ENCODE measurements around the gene APP.

Gene APP

DNA sequence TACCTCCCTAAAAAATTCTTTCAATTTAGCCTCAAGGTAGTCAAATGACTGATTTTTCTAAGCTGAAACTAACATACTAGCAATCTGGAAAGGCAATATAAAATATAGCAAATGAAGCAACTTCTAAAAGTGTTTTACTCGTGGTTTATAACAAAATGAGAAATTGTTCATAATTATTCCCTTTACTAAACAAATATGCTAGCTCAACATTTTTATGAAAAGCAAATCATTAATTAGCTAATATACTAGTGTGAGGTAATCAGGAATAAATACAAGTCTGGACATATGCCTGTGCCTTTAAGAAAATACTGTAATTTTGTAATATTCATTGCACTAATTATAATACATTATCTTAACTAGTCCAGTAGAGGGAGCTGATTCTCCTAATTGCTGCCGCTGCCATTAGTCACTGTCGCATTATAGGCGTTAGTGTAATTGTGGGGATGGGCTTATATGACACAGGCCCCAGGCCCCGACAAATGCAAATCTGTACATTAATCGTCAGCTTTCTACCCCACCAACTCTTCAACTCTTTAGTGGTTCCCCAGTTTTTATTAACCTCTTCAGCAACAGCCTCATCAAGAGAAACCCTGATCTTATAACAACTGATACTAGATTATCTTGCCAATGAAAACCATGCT is 274.9 kb downstream of the APP start:
- peak; percentile 84 for DNase-seq

DNA sequence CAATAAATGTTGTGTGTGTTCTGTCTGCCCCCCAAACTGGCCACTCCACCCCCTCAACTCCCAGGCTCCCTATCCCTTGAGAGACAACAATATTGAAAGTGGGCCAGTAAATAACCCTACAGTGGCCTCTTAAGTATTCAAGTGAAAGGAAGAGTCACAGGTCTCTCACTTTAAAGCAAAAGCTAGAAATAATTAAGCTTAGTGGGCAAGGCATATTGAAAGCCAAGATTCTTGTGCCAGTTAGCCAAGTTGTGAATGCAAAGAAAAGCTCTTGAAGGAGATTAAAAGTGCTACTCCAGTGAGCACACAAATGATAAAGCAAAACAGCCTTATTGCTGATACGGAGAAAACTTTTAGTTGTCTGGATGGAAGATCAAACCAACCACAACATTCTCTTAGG is 277.4 kb downstream of the APP start:
- no peak for DNase-seq

DNA sequence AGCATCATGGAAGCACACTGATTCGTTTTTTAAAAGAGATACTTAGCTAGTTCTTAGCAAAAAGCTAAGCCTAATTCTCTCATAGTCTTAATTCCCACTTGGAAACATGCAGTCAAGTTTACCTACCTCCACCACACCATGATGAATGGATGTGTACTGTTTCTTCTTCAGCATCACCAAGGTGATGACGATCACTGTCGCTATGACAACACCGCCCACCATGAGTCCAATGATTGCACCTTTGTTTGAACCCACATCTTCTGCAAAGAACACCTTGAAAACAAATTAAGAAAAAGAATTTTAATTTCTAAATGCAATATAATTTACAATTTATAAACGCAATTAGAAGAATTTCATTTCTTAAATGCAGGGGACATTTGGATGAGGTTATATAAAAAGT is 279.0 kb downstream of the APP start:
- no peak for DNase-seq

DNA sequence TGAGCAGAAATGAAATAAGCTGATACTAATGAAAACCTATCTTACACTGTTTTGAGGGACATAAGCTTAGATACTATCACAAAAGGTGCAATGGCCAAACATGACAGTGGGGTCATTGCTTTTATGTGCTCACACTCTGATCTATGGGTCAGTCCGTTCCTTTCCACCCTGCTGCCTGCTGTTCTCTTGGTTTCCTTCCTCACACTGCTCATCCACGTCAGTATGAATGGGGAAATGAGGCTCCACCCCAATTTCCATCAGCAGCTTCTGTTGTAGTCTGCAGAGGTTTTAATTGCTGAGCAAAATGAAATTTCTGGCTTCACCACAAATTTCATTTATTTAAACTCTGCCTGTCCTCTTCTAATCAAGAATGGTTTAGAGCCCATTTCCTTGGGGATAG is 280.6 kb downstream of the APP start:
- DNase-seq: no peak

DNA sequence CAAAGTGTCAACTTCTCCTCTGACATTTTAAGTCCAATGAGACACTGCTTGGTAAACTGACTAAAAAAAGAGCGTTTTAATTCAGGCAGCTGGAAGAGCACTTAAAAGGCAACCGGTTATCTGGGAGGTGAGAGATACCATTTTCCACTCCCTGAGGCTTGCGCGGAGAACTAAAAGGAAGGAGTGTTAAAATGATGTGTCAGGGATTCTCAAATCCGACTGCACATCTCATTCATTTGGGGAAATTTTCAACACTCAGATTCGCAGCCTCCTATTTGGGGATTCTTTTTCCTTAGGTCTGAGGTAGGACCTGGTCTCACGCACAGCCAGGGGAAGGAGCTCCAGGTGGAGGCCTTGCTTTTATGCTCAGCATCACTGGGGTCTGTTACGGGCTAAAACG is 281.9 kb downstream of the APP start:
- DNase-seq: no peak

DNA sequence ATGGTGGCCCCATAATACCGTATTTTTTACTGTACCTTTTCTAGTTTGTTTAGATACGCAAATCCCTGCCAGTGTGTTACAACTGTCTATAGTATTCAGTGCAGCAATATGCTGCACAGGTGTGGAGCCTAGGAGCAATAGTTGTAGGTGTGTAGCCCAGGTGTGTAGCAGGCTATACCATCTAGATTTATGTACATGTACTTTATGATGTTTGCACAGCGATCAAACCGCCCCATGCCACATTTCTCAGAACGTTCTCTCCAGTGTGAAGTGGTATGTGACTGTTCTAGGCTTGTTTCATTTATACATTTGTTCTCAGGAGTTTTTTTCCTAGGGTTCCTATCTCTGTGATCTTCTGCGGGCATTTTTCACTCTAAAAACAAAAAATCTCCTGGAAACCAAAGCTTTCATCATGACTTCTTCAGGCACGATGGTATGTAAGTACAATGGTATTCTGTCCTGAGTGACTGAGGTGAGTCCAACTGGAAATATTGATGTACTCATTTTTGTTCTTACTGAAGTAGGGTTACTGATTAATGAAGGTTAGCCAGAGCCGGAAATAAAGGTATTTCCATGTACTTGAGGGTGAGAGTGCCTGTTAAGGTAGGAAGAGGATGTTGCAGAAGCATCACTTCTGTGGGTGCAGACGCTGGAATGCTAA is 282.8 kb downstream of the APP start:
- no peak for DNase-seq

DNA sequence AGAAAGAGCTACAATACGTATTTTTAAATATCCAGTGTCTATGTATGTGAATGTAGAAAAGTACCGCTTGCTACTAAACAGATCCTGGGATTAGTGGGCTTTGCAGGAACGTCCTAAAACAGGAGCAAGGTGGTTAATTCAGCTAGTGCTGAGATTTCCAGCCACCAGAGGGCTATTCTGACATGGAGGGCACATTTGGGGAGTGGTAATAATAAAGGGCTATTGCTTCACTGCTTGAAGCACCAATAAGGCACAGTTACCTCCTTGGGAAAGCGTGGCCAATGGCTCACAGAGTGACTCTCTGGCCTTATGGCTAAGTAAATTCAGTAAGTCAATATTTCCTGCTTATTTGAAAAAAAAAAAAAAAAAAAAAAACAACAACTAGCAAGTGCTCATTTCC is 283.4 kb downstream of the APP start:
- DNase-seq: peak; percentile 25

DNA sequence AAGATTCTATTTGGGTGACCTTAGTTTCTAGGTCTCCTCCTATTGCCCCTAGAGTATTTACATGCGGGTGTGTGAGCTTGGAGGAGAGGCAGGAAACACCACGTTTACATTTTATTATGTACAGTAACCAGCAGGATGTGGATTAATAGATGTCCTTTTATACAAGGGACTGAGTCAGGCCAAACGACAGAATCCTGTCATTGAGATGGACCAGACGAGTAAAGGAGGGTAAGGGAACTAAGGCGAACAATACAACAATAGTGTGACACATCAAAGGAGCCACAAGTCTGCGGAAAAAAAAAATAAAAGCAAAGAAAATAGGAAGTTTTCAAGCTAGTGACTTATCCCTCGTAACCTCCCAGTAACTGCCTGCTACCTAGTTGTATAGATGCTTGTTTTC is 284.7 kb downstream of the APP start:
- no peak for DNase-seq

DNA sequence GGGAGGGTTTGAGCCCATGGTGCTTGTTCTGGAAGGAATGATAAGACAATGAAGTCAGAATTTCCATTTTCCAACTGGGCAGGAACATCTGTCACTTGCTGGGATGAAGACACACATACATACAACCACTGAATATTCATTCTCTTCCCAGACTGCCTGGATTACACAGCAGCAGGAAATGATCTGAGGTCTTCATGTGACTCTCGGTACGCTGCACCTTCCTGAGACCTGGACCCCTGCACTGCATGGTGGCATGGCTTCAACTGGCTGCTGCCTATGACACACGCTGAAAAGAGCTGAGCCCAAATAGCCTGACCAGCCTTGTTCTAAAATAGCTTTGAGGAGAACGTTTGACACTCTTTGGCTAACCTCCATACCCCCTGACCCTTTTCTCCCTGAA is 285.2 kb downstream of the APP start:
- DNase-seq: no peak

DNA sequence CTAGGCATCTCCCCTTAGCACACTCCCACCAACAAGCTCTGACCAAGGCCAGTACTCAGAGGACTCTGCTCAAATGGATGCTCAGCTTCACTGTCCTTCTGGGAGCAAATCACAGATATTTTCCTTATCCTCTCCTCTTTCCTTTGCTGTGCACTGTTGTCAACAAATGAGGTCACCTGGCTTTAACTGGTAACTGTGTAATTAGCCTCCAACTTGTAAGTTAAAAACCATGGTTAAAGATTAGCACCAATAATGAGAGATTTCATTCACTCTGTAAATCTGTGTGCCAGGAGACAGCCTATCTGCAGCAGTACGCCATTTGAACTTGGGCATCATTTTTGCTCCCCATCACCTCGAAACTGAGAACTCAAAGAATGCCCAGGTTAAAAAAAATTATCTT is 286.3 kb downstream of the APP start:
- DNase-seq: no peak

DNA sequence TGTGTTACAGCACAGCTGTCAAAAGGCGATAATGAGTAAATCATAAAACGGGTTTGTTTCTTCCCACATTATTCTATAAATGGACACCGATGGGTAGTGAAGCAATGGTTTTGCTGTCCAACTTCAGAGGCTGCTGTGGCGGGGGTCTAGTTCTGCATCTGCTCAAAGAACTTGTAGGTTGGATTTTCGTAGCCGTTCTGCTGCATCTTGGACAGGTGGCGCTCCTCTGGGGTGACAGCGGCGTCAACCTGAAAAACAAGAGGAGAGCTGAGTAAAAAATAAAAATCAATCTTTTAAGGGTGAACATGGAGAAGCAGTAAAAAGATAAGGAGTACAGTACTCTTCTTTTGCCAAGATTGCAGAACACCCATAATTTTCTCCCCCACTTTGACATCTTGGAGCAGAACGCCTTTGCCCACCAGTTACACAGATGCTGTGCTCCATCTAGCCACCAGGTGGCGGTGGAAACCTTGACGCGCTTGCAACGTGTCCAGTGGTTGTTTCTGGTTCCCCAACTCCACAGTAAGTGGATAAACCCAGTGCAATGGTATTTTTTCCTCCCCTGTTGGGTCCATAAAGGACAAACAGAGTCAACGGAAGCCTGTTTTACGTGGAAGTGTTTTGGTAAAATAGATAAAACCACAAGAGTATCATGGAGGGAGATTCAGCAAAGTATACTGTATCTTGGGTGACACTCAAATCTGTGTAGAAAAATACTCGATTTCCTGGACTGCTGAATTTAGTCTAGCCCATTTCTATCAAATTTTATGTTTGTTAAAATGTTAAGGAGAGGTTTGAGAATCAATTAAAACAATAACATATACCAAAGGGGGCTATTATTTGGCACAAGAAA is 288.8 kb downstream of the APP start:
- peak; percentile 77 for DNase-seq

DNA sequence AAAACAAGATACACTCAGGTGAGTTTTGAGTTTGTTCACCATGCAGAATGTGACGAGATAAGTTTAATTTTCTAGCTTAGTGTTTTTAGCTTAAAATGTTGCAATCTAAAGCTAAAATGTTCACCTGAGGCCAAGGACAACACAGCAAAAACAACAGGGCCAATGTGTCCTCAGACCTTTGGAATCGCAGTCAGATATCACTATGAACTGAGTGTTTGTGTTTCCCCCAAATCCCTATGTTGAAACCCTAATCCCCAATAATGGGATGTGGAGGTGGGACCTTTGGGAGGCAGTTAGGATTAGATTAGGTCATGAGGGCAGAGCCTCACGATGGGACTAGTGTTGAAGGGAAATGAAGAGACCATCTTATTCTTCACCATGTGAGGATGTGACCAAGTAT is 291.4 kb downstream of the APP start:
- DNase-seq: peak; percentile 62

DNA sequence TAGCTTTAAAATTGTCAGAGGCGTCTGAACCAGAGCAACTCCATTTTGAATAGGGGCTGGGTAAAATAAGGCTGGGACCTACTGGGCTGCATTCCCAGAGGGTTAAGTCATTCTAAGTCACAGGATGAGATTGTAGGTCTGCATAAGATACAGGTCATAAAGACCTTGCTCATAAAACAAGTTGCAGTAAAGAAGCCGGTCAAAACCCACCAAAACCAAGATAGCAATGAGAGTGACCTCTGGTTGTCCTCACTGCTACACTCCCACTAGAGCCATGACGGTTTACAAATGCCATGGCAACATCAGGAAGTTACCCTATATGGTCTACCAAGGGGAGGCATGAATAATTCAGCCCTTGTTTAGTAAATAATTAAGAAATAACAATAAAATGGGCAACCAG is 292.2 kb downstream of the APP start:
- no peak for DNase-seq

DNA sequence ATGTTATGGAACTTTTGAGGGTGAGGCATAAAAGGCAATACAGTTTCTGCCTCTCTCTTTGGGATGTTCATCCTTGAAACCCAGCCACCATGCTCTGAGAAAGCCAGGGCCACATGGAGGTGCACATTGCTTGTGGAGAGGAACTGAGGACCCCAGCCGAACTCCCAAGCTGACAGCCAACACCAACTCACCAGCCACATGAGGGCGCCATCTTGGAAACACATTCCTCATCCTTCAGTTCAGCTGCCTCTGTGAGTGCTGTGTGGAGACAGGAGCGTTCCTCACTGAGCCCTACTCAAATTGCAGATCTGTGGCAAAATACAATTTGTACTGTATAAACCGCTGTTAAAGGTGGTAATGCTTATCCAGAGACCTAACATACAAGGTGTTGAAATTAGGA is 298.3 kb downstream of the APP start:
- DNase-seq: peak; percentile 21

DNA sequence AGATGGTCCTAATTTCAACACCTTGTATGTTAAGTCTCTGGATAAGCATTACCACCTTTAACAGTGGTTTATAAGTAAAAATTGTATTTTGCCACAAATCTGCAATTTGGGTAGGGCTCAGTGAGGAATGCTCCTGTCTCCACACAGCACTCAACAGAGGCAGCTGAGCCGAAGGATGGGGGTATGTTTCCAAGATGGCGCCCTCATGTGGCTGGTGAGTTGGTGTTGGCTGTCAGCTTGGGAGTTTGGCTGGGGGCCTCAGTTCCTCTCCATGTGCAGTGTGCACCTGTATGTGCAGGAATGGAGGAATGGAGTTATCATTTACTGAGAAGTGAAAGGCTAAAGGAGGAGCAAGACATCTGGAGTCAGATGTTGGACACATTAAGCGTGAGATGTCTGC is 299.0 kb downstream of the APP start:
- DNase-seq: peak; percentile 17

DNA sequence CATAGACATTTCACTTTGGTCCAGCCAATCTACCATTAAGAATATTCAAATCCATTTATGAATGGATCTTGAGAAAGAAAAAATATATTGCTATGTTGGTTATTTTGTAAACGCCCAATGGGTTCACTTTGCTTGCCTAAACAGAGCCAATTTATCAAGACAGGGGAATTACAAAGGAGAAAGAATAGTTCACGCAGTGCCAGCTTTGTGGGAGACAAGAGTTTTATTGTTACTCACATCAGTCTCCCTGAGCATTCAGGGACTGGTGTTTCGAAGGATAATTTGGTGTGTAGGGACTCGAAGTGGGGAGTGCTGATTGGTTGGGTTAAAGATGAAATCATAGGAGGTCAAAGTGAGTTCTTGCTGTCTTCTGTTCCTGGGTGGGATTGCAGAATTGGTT is 300.5 kb downstream of the APP start:
- no peak for DNase-seq

DNA sequence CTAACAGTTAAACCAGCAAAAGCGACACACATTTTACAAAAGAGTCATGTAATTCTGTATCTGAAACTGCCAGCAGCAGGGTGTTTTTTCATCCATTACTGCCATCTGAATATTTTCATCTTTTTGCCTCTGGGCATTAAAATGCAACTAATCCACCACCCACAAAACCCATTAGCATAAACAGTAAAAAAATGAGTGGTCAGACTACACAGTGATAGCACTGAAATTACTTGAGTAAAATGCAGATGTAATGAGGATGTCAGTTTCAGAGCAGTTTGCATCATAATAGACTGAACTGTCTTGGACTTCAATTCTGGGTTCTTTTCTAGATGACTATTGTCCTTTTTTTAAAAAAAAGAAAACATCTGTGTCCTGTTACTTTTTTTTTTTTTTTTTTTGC is 303.5 kb downstream of the APP start:
- no peak for DNase-seq

DNA sequence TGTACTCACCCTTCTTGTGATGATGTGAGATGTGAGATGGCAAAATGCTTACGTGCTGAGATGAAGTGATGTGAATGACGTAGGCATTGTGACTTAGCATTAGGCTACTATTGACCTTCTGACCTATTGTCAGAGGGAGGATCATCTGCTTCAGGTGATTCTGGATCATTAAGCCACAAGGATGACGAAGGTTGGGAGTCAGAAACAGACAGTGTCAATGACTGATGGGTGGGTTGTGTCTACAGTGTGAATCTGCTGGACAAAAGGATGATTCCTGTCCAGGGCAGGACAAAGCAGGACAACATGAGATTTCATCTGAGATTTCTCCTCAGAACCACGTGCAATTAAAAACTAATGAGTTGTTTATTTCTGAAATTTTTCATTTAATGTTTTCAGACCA is 306.8 kb downstream of the APP start:
- no peak for DNase-seq

DNA sequence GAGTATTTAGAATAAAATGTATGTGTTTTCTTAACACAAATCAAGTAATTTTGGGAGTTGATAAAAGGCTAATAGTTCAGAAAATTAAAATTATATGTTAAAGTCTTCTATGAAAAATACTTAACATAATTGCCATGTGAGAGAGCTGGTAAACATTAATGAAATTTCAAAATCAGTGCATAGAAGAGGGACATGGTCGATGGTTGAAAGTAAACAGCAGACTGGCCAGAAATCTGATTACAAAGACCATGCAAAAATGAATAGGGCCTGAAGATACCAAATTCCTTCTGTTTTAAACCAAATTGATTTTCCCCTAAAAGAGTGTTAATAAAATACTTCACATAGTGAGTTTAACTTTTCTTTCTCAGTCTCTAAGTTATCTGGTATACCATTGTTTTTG is 307.5 kb downstream of the APP start:
- DNase-seq: no peak

DNA sequence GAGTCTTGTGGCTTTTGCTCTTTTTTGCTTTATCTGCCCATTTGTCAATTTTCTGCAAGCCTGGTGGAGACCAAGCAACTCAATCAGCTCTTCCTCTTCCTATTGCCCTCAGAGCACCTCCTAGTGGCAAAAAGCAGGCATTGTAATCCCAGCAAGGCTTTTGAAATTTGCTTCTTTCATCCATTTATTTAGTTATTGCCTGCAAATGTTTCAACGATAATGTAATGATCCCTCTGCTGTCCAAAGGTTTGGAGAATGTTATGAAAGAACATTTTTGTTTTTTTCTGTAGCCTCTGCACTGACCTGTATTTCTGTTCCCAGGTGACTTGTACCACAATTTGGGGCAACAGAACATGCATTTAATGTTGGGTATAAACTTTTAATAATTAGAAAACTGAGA is 308.0 kb downstream of the APP start:
- peak; percentile 47 for DNase-seq

DNA sequence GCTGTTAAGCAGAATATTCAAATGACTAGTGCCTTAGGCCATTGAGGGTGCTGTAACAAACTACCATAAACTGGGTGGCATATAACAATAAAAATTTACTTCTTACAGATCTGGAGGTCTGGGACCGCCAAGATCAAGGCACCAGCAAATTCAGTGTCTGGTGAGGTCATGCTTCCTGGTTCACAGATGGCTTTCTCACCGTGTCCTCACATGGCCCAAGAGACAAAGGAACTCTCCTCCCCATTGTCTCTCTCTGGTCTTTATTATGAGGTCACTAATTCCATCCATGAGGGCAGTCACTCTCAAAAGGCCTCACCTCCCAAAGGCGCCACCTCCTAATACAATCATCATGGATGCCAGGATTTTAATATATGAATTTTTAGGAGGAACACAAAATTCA is 308.5 kb downstream of the APP start:
- DNase-seq: peak; percentile 14

DNA sequence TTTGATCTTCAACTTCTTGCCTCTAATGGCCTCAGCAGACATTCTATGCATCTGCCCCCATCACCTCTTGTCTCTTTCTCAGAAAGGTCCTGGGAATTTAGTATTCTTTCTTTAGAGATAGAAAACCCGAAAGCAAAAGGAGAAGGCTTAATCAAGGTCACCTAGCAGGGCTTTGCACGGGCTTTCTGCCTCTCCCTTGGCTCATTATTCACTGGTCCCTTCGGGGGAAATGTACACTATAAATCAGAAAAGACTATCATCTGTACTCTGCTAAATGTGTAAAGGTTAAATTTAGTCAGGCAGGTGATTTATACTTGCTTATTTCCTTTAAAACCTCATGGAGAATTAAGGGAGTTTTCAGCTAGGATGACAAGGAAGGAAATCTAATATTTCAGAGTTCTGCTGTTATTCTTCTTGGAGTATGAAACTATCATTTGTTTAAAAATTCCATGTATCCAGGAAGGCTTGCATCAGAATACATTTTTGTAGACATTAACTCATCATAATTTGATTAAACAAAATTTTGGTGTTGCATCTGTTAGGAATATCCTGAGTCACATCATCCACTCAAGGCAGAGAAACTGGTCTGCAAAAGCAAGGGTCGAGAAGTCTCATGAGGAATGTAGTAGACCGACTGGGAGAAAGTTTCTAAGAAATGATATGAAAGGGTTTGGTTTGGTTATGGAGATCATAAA is 311.2 kb downstream of the APP start:
- DNase-seq: no peak

DNA sequence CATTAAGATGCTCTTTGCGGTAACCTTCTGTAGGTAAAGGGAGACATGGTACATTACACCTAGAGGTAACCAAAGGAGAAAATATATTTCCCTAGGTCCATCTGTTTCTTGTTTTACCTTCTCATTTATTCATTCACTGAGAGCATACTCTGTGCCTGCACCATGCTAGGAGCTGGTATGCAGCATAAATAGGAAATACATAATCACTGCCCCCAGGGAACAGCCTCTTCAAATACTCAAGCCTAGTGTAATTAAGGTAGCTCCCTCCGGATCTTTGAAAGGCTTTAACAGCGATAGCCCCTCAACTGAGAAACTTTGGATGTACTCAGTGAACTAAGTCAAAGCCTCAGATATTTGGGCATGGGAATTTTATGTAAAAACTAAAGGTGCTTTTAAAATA is 312.2 kb downstream of the APP start:
- no peak for DNase-seq

Data from NCI-H82 (cell line).